Stimulated activated CD8-positive, alpha-beta memory T cell treated with anti-CD3 and anti-CD28 coated beads, Interleukin-15, amount 100 ng/mL, for 24 hours (primary cell): ENCODE measurements around the gene SEC24C.
"Not testable (repeated sequence)": the region's sequence is repeated elsewhere in the genome, so short reads cannot be mapped to it uniquely, and the experiment has no call there.

Experiments
- DNase-seq: peaks from one replicate; pipeline ENCODE4 v3.0.0-alpha.2; 2020; ENCODE audit warnings: low read depth

SEC24C gene

GRCh38 chr10:73743905-73744663 lies at the start of gene SEC24C:
Gene SEC24C (plus strand): TSS chr10:73744372. CDS start chr10:73746833, 2,461 bp downstream.
- DNase-seq = peak; percentile 83

GRCh38 chr10:73695302-73695701 lies 48.9 kb upstream of the SEC24C start:
- not testable (repeated sequence) for DNase-seq

- DNase-seq = not testable (repeated sequence)
Measured at GRCh38 chr10:73697675-73698159, 46.5 kb upstream of the SEC24C start, which contains the start of gene AGAP5. Gene AGAP5 (minus strand): TSS chr10:73698109. CDS start chr10:73697755, 354 bp downstream.

- DNase-seq = not testable (repeated sequence)
Measured at GRCh38 chr10:73698819-73699218, 45.4 kb upstream of the SEC24C start.

- DNase-seq = not testable (repeated sequence)
Measured at GRCh38 chr10:73703924-73704323, 40.2 kb upstream of the SEC24C start.

GRCh38 chr10:73705506-73706072 lies 38.6 kb upstream of the SEC24C start:
- DNase-seq = not testable (repeated sequence)

- DNase-seq = not testable (repeated sequence)
Measured at GRCh38 chr10:73706488-73706887, 37.7 kb upstream of the SEC24C start.

- DNase-seq = not testable (repeated sequence)
Measured at GRCh38 chr10:73707628-73708027, 36.5 kb upstream of the SEC24C start.

- DNase-seq = not testable (repeated sequence)
Measured at GRCh38 chr10:73708122-73708521, 36.0 kb upstream of the SEC24C start.

- DNase-seq = not testable (repeated sequence)
Measured at GRCh38 chr10:73711683-73712082, 32.5 kb upstream of the SEC24C start.

GRCh38 chr10:73713912-73714311 lies 30.3 kb upstream of the SEC24C start:
- not testable (repeated sequence) for DNase-seq

- DNase-seq = not testable (repeated sequence)
Measured at GRCh38 chr10:73714483-73714882, 29.7 kb upstream of the SEC24C start.

GRCh38 chr10:73715179-73716156 lies 28.7 kb upstream of the SEC24C start:
- DNase-seq = not testable (repeated sequence)

- no peak for DNase-seq
Measured at GRCh38 chr10:73716251-73716650, 27.9 kb upstream of the SEC24C start.

- no peak for DNase-seq
Measured at GRCh38 chr10:73717556-73717955, 26.6 kb upstream of the SEC24C start.

- DNase-seq = not testable (repeated sequence)
Measured at GRCh38 chr10:73720561-73720960, 23.6 kb upstream of the SEC24C start.

GRCh38 chr10:73723516-73723915 lies 20.7 kb upstream of the SEC24C start:
- DNase-seq = no peak

- not testable (repeated sequence) for DNase-seq
Measured at GRCh38 chr10:73729781-73730152, 14.4 kb upstream of the SEC24C start.

- DNase-seq = peak; percentile 79
Measured at GRCh38 chr10:73730153-73730906, 13.8 kb upstream of the SEC24C start.

- no peak for DNase-seq
Measured at GRCh38 chr10:73731588-73732375, 12.4 kb upstream of the SEC24C start.
